H1 (cell line): ENCODE data around the gene ADRM1. TPM values are rescaled to one million over a fixed set of nuclear protein-coding genes. Genes with fewer than 3 reads are reported as not detected.

Experiments used
- CTCF ChIA-PET: fragments of 300-600 bp; sonication (Branson Sonifier 250); formaldehyde crosslinking; loops from one replicate; lab custom pipeline; 2021; ENCODE audit not compliant: partially characterized antibody; lab: Charles Lee
- POLR2A ChIA-PET: fragments of 300-600 bp; sonication (Branson Sonifier 250); formaldehyde crosslinking; loops from one replicate; lab custom pipeline; 2021; ENCODE audit warnings: inconsistent platforms; ENCODE audit not compliant: partially characterized antibody; lab: Charles Lee
- DNase-seq, 2 experiments: peaks; one replicate each; pipeline versions ENCODE4 v3.0.0 to v3.0.0-alpha.2; 2010 to 2022; ENCODE audit warnings: low spot score in 2 of 2, low read depth in 1 of 2, mixed read lengths in 1 of 2
- FAIRE-seq: peaks from 2 replicates; lab custom pipeline; 2011; peaks lifted over from hg19 to GRCh38; lab: Jason Lieb, UNC
- H2AFZ ChIP-seq: 2 replicates; pipeline ENCODE4 v1.8.1; 2012; ENCODE audit warnings: low read length, inconsistent platforms
- H2AK5ac ChIP-seq: 2 replicates; pipeline ENCODE4 v1.6.1; 2013; ENCODE audit warnings: low read depth, low read length
- H2BK120ac ChIP-seq: replicated peaks from 2 replicates; pipeline ENCODE3; 2013; ENCODE audit warnings: low read depth, low read length, inconsistent platforms
- H2BK12ac ChIP-seq: 2 replicates; pipeline ENCODE4 v1.6.1; 2013; ENCODE audit warnings: low read depth, low read length
- H2BK15ac ChIP-seq: 2 replicates; pipeline ENCODE4 v1.6.1; 2013; ENCODE audit warnings: low read length
- H2BK20ac ChIP-seq: 2 replicates; pipeline ENCODE4 v1.6.1; 2013; ENCODE audit warnings: low read length
- H2BK5ac ChIP-seq: 2 replicates; pipeline ENCODE4 v1.6.1; 2013; ENCODE audit warnings: low read depth, low read length
- H3K14ac ChIP-seq: 2 replicates; pipeline ENCODE4 v1.6.1; 2013; ENCODE audit warnings: inconsistent platforms; ENCODE audit not compliant: insufficient read length
- H3K18ac ChIP-seq: 2 replicates; pipeline ENCODE4 v1.6.1; 2013; ENCODE audit warnings: low read length; ENCODE audit errors: extremely low read depth
- H3K23ac ChIP-seq: 2 replicates; pipeline ENCODE4 v1.6.1; 2013; ENCODE audit warnings: inconsistent platforms; ENCODE audit not compliant: insufficient read length
- H3K23me2 ChIP-seq: 2 replicates; pipeline ENCODE4 v1.6.1; 2013; ENCODE audit warnings: low read depth, low read length
- H3K27ac ChIP-seq: 2 replicates; pipeline ENCODE4 v1.6.1; 2011; ENCODE audit warnings: low read depth, low read length, inconsistent platforms
- H3K27me3 ChIP-seq, 4 experiments: replicated peaks in 1 of 4; 1 replicate in 1 of 4; 2 replicates in 3 of 4; pipeline versions ENCODE4 v1.6.1 to v1.8.1; 2011 to 2013; ENCODE audit warnings: low read length in 3 of 4, mild to moderate bottlenecking in 3 of 4, inconsistent platforms in 2 of 4, mixed read lengths in 2 of 4, moderate library complexity in 1 of 4; ENCODE audit not compliant: control insufficient read depth in 3 of 4, insufficient read depth in 3 of 4; ENCODE audit errors: extremely low read depth in 1 of 4
- H3K36me3 ChIP-seq, 4 experiments: 2 replicates each; pipeline versions ENCODE4 v1.6.1 to v1.8.1; 2011 to 2013; ENCODE audit warnings: mild to moderate bottlenecking in 4 of 4, low read length in 3 of 4, moderate library complexity in 2 of 4, control low read depth in 1 of 4, inconsistent platforms in 1 of 4; ENCODE audit not compliant: insufficient read depth in 4 of 4, control insufficient read depth in 2 of 4
- H3K4ac ChIP-seq: replicated peaks from 2 replicates; pipeline ENCODE3; 2013; ENCODE audit warnings: low read length, low read depth, mixed read lengths, inconsistent platforms; ENCODE audit not compliant: insufficient read length
- H3K4me1 ChIP-seq, 4 experiments: replicated peaks in 1 of 4; 1 replicate in 1 of 4; 2 replicates in 3 of 4; pipeline versions ENCODE4 v1.6.1 to v1.8.1; 2011 to 2013; ENCODE audit warnings: low read length in 3 of 4, inconsistent platforms in 2 of 4, mixed read lengths in 1 of 4; ENCODE audit not compliant: insufficient read depth in 4 of 4, control insufficient read depth in 3 of 4
- H3K4me2 ChIP-seq, 2 experiments: 2 replicates each; pipeline versions ENCODE4 v1.6.1 to v1.8.1; 2011 to 2013; ENCODE audit warnings: low read depth in 2 of 2, low read length in 2 of 2, control low read depth in 1 of 2, inconsistent platforms in 1 of 2, mild to moderate bottlenecking in 1 of 2; ENCODE audit not compliant: insufficient read depth in 1 of 2
- H3K4me3 ChIP-seq, 4 experiments: fragments of 200-600, 300-600 bp in 1 of 4; sonication (generic), shearing (Covaris generic), sonication (Bioruptor Twin) in 1 of 4; 2 replicates each; pipeline versions ENCODE4 v1.5.1 to v1.8.1; 2011 to 2016; ENCODE audit warnings: low read length in 4 of 4, low read depth in 3 of 4, control low read depth in 2 of 4, inconsistent platforms in 2 of 4, mild to moderate bottlenecking in 2 of 4, mixed read lengths in 1 of 4, moderate library complexity in 1 of 4; ENCODE audit not compliant: insufficient read depth in 2 of 4; ENCODE audit errors: extremely low read depth in 1 of 4
- H3K56ac ChIP-seq: replicated peaks from 2 replicates; pipeline ENCODE3; 2013; ENCODE audit warnings: low read depth, mild to moderate bottlenecking, mixed read lengths, low read length, inconsistent platforms; ENCODE audit not compliant: insufficient read length
- H3K79me1 ChIP-seq: 2 replicates; pipeline ENCODE4 v1.6.1; 2013; ENCODE audit warnings: low read depth, low read length, control low read depth
- H3K79me2 ChIP-seq, 2 experiments: 2 replicates each; pipeline versions ENCODE4 v1.6.1 to v1.8.1; 2012 to 2013; ENCODE audit warnings: low read length in 2 of 2, mild to moderate bottlenecking in 2 of 2, inconsistent platforms in 1 of 2; ENCODE audit not compliant: insufficient read depth in 2 of 2, control insufficient read depth in 1 of 2
- H3K9ac ChIP-seq, 4 experiments: replicated peaks in 1 of 4; 1 replicate in 1 of 4; 2 replicates in 3 of 4; pipeline versions ENCODE4 v1.6.1 to v1.8.1; 2011 to 2013; ENCODE audit warnings: low read depth in 3 of 4, low read length in 3 of 4, control low read depth in 2 of 4, mild to moderate bottlenecking in 2 of 4, moderate library complexity in 2 of 4, inconsistent platforms in 1 of 4; ENCODE audit errors: extremely low read depth in 1 of 4
- H3K9me3 ChIP-seq, 2 experiments: 2 replicates each; pipeline versions ENCODE4 v1.6.1 to v1.8.1; 2012 to 2013; ENCODE audit warnings: mild to moderate bottlenecking in 2 of 2, moderate library complexity in 2 of 2, control low read depth in 1 of 2, inconsistent platforms in 1 of 2, low read depth in 1 of 2, low read length in 1 of 2, mixed read lengths in 1 of 2; ENCODE audit not compliant: insufficient read depth in 2 of 2
- H4K20me1 ChIP-seq, 2 experiments: replicated peaks in 1 of 2; 2 replicates each; pipeline versions ENCODE3 to v1.8.1; 2011 to 2013; ENCODE audit warnings: inconsistent platforms in 2 of 2, low read length in 2 of 2, mild to moderate bottlenecking in 1 of 2; ENCODE audit not compliant: insufficient read depth in 2 of 2, control insufficient read depth in 1 of 2
- H4K5ac ChIP-seq: 2 replicates; pipeline ENCODE4 v1.6.1; 2013; ENCODE audit warnings: low read length, low read depth, mixed read lengths, inconsistent platforms; ENCODE audit not compliant: insufficient read length
- H4K8ac ChIP-seq: 2 replicates; pipeline ENCODE4 v1.8.0; 2013; ENCODE audit warnings: mild to moderate bottlenecking, moderate library complexity, low read length, inconsistent platforms; ENCODE audit not compliant: insufficient read depth; ENCODE audit errors: extremely low read depth
- H4K91ac ChIP-seq: replicated peaks from 2 replicates; pipeline ENCODE3; 2013; ENCODE audit warnings: low read length, mixed read lengths, inconsistent platforms; ENCODE audit not compliant: insufficient read length
- BCL11A ChIP-seq, 2 experiments: IDR thresholded peaks; one replicate each; pipeline ENCODE4 v1.6.1; 2011; ENCODE audit warnings: low read depth in 2 of 2, low read length in 2 of 2, mild to moderate bottlenecking in 2 of 2
- CHD2 ChIP-seq: IDR thresholded peaks from 2 replicates; pipeline ENCODE4 v1.6.1; 2012; ENCODE audit warnings: low read length, improper control_type of control experiment
- CREB1 ChIP-seq: IDR thresholded peaks from 2 replicates; pipeline ENCODE4 v1.6.1; 2012; ENCODE audit warnings: inconsistent platforms
- EGR1 ChIP-seq: IDR thresholded peaks from 2 replicates; pipeline ENCODE4 v1.6.1; 2011; ENCODE audit warnings: low read depth, low read length, borderline replicate concordance
- FOSL1 ChIP-seq: IDR thresholded peaks from 2 replicates; pipeline ENCODE4 v1.6.1; 2011; ENCODE audit warnings: mild to moderate bottlenecking, low read depth, low read length, moderate library complexity; ENCODE audit not compliant: insufficient read depth
- POU5F1 ChIP-seq: IDR thresholded peaks from 2 replicates; pipeline ENCODE4 v1.6.1; 2011; ENCODE audit warnings: low read depth, mild to moderate bottlenecking, low read length, moderate library complexity
- RFX5 ChIP-seq: IDR thresholded peaks from 2 replicates; pipeline ENCODE4 v1.6.1; 2011; ENCODE audit warnings: low read depth, low read length, improper control_type of control experiment, borderline replicate concordance
- RNF2 ChIP-seq: fragments of 200-900, 300-1000 bp; sonication (generic); IDR thresholded peaks from 2 replicates; pipeline ENCODE4 v1.7.1; 2016; ENCODE audit warnings: borderline replicate concordance, low read depth, mild to moderate bottlenecking, antibody characterized with exemption, low read length; ENCODE audit not compliant: poor library complexity, severe bottlenecking; ENCODE audit errors: missing control alignments
- SIN3A ChIP-seq, 2 experiments: IDR thresholded peaks in 1 of 2; conservative IDR thresholded peaks in 1 of 2; 2 replicates each; pipeline ENCODE4 v1.6.1; 2011 to 2012; ENCODE audit warnings: low read length in 2 of 2, improper control_type of control experiment in 1 of 2, low read depth in 1 of 2, mild to moderate bottlenecking in 1 of 2
- SP2 ChIP-seq: IDR thresholded peaks from 2 replicates; pipeline ENCODE4 v1.6.1; 2012; ENCODE audit warnings: mild to moderate bottlenecking, low read length, inconsistent platforms
- TBP ChIP-seq: IDR thresholded peaks from 2 replicates; pipeline ENCODE4 v1.6.1; 2011; ENCODE audit warnings: low read depth, low read length, improper control_type of control experiment
- TEAD4 ChIP-seq: IDR thresholded peaks from 2 replicates; pipeline ENCODE4 v1.6.1; 2012; ENCODE audit warnings: low read depth, low read length, inconsistent platforms, mixed read lengths
- WGBS, 2 experiments: shearing (Covaris generic) in 1 of 2; methylation state at CpG; one replicate each; pipeline versions ENCODE4 v1.1.6 to v1.1.7; 2013 to 2015; ENCODE audit warnings: low lambda C conversion rate in 2 of 2, mixed read lengths in 2 of 2, inconsistent platforms in 1 of 2, low coverage in 1 of 2, missing lambda C conversion rate in 1 of 2; ENCODE audit not compliant: insufficient replicate concordance in 2 of 2, insufficient coverage in 1 of 2, insufficient read length in 1 of 2; ENCODE audit errors: extremely low coverage in 1 of 2, missing lambda C conversion rate in 1 of 2; 5-methylcytosine and 5-hydroxymethylcytosine counted together
- polyA plus RNA-seq, 7 experiments: library from polyadenylated mRNA; depleted of rRNA in 3 of 7; stranded (reverse) in 5 of 7; unstranded in 2 of 7; fragments of >200 nt in 5 of 7; fragments of 200-250 nt in 2 of 7; gene quantifications; 1 replicate in 5 of 7; 2 replicates in 1 of 7; 4 replicates in 1 of 7; pipeline versions ENCODE4 v1.2.1 to v1.2.3, GENCODE V29; 2011 to 2013; ENCODE audit warnings: missing spikeins in 2 of 7, mixed read lengths in 2 of 7
- total RNA-seq: library from RNA; stranded (reverse); fragmentation: NEBNext Ultra II Directional; extraction: Animal tissue kit (Norgen Biotek cat#: 25700); gene quantifications from 2 replicates; pipeline ENCODE4 v1.2.1, GENCODE V29; 2021

Gene ADRM1
- total and polyA plus RNA-seq, 2 of the 8 experiments (the other 6 are each of a cell fraction or from before 2014, with no cell fraction given), result 126 to 214 TPM

DNA sequence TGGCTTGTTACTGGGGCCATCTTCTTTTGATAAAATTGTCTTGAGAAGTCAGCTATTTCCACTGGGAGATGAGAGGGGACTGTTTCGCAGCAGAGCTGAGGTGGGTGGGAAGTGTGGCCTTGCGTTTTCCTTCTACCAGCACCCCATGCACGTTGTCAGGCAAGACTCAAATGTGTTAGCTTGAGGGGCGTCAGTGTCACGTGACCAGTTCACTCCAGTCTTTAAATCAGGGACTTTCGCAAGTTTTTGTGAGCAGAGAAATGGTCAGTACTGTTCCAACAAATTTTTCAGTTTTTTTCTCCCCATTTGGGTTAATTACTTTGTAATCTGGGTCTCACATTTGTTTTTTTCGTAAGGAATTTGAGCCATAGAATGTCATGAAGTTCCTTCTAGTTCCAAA lies 20.7 kb upstream of the ADRM1 start:
- Histone ChIP-seq H2AFZ (no peak overlapping the region), H4K20me1 (peaks cover 0 to 5% of the 10 kb centered on the region in 2 experiments), H4K5ac (no peak overlapping the region), H2BK20ac (no peak overlapping the region), H3K79me1 (no peaks in the 10 kb centered on the region), H2BK120ac (no peak overlapping the region), H2BK12ac (no peak overlapping the region), H2AK5ac (no peak overlapping the region), H3K4me1 (no peaks in the 10 kb centered on the region), H2BK15ac (no peak overlapping the region), H3K4me2 (no peak overlapping the region), H3K27ac (no peak overlapping the region), H3K36me3 (peaks cover 8 to 45% (median 32%) of the 10 kb centered on the region in 4 experiments), H4K8ac (no peak overlapping the region), H3K79me2 (no peaks in the 10 kb centered on the region), H3K4ac (no peak overlapping the region), H3K18ac (no peak overlapping the region), H3K4me3 (no peak overlapping the region), H3K23ac (no peak overlapping the region), H3K9ac (no peak overlapping the region), H4K91ac (no peak overlapping the region)
- 94% methylated on average over 7 of the region's 7 CpGs; no CpG with 5 or more reads in 1 of the 2 experiments for WGBS, 2 experiments
- FAIRE-seq, result no peak
- DNase-seq, result no peak
- CTCF ChIA-PET, result no interaction called here
- POLR2A ChIA-PET, result no interaction called here
- no peak for TF ChIP-seq CHD2
- no peak for TF ChIP-seq FOSL1
- TF ChIP-seq EGR1, result no peak
- no peak for TF ChIP-seq SIN3A (conservative IDR thresholded peaks at IDR 0.05 in 1 of 2, IDR thresholded peaks at IDR 0.05 in 1 of 2; ENCODE audit: low read depth in 1 of 2, low read length in 2 of 2)
- TF ChIP-seq POU5F1, result no peak
- TF ChIP-seq RFX5, result no peak
- TF ChIP-seq CREB1, result no peak
- TF ChIP-seq TEAD4, result no peak
- TF ChIP-seq BCL11A (IDR thresholded peaks at IDR 0.05; ENCODE audit: low read depth in 2 of 2, low read length in 2 of 2), result no peak
- TF ChIP-seq TBP, result no peak
- TF ChIP-seq RNF2, result no peak
- no peak for TF ChIP-seq SP2
- TF ChIP-seq, all 59 proteins: peak for 0
- H3K23me2 ChIP-seq, result peaks cover 3% of the 10 kb centered on the region; the same call in 1 of the 2 replicates
- H3K9me3 ChIP-seq, result no peaks in the 10 kb centered on the region
- H2BK5ac ChIP-seq, result no peak overlapping the region
- H3K14ac ChIP-seq, result no peak overlapping the region
- H3K27me3 ChIP-seq, result no peaks in the 10 kb centered on the region
- no peak overlapping the region for H3K56ac ChIP-seq
